HG03196 (cell line): ENCODE measurements around the gene WDR12.
"Not testable (repeated sequence)": the region's sequence is repeated elsewhere in the genome, so short reads cannot be mapped to it uniquely, and the experiment has no call there.

Experiments used
- ATAC-seq: cut with Tn5 transposase; IDR thresholded peaks from one replicate; pipeline ENCODE4 v1.9.1; 2021; ENCODE audit not compliant: unreplicated experiment

The WDR12 gene

GRCh38 chr2:202911512-202912341 lies at the start of gene WDR12, which contains the start of gene CARF:
TSS of gene WDR12 (minus strand) at chr2:202911673. CDS start at chr2:202911476, 197 bp downstream.
TSS of gene CARF (plus strand) at chr2:202912275. CDS start at chr2:202941903, 29,628 bp downstream.
- peak; percentile 73 for ATAC-seq

DNA sequence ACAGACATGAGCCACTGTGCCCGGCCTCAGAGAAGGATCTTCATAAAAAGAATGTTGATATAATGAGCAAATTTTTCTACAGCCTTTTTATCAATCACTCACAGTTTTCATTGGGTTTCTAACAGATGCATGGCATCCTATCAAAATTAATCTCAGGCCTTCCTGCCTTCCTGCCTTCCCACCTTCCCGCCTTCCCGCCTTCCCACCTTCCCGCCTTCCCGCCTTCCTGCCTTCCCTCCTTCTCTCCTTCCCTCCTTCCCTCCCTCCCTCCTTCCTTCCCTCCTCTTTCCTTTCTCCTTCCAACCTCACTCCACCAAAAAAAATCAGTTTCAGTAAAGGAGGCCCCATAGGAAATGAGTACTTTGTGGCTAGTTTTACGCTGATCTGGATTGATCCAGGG lies 49.1 kb upstream of the WDR12 start:
- no peak for ATAC-seq

- ATAC-seq: no peak
Observed at GRCh38 chr2:202950592-202950991, 39.1 kb upstream of the WDR12 start.

DNA sequence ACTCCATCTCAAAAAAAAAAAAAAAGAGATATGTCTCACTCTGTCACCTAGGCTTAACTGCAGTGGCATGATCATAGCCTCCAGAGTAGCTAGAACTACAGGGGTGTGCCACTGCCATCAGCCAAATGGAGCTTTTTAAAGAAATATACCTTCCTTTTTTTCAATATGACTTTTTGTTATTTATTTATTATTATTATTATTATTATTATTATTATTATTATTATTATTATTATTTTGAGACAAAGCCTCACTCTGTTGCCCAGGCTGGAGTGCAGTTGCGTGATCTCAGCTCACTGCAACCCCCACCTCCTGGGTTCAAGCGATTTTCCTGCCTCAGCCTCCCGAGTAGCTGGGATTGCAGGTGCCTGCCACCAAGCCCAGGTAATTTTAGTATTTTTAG lies 37.9 kb upstream of the WDR12 start:
- ATAC-seq: not testable (repeated sequence)

DNA sequence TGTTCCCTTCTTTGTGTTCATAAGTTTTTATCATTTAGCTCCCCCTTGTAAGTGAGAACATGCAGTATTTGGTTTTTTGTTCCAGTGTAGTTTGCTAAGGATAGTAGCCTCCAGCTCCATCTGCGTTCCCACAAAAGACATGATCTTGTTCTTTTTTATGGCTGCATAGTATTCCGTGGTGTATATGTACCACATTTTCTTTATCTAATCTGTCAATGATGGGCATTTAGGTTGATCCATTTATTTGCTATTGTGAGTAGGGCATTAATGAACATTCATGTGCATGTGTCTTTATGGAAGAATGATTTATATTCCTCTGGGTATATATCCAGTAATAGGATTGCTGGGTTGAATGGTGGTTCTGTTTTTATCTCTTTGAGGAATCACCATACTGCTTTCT lies 34.0 kb upstream of the WDR12 start:
- ATAC-seq: no peak

GRCh38 chr2:202944816-202945215 lies 33.3 kb upstream of the WDR12 start:
- no peak for ATAC-seq

- ATAC-seq: no peak
Observed at GRCh38 chr2:202944408-202944807, 32.9 kb upstream of the WDR12 start.

DNA sequence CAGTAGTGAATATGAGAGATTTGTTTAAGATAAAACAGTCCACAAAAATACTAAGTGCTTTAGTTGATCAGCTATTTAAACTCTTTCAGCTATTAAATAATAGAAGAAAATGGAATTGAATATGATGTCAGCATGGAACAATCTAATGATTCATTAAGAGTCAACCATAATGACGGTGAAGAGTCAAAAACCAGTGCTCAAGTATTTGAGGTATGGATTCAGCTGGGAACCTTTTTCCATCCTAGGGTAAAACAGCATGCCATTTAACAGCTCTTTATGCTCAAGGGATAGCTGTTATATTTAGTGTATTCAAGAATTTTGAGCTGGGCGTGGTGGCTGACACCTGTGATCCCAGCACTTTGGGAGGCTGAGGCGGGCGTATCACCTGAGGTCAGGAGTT lies 30.3 kb upstream of the WDR12 start:
- no peak for ATAC-seq

- ATAC-seq: no peak
Observed at GRCh38 chr2:202938960-202939359, 27.5 kb upstream of the WDR12 start.

DNA sequence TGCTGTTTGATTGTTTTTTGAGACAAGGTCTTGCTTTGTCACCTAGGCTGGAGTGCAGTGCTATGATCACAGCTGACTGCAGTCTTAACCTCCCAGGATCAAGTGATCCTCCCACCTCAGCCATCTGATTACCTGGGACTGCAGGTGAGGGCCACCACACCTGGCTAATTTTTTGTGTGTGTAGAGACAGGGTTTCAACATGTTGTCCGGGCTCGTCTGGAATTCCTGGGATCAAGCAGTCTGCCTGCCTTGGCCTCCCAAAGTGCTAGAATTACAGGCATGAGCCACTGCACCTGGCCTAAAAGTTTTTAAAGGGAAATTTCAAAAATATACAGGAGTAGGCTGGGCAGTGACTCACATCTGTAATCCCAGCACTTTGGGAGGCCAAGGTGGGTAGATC lies 23.0 kb upstream of the WDR12 start:
- no peak for ATAC-seq

DNA sequence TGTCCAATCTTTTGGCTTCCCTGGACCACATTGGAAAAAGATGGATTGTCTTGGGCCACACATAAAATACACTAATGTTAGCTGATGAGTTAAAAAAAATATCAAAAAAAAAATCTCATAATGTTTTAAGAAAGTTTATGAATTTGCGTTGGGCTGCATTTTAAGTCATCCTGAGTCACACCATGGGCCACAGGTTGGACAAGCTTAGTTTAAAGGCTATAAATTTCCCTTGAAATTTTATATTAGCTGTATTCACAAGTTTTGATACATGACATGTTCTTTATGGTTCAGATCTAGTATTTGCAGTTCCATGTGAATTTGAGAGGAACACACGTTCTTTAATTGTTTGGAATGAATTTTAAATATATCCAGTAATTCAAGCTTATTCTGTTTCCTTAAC lies 22.5 kb upstream of the WDR12 start:
- ATAC-seq: no peak

DNA sequence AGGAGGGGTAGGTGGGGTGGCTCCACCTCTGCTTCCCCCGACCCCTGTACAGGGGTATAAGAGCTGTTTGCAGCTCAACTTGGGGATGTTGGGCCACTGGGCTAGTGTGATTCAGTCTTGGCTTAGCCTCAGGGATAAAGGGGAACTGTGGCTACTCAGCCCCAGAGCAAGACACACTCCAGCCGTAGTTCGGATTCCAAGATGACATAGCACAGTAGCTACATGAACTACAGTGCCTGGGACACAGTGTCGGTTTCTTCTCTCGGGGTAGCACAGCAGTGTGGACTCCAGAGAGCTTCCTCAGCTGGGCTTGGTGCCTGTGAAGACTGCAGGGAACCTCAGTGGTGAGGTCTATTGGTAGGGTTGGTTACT lies 21.7 kb upstream of the WDR12 start:
- no peak for ATAC-seq

GRCh38 chr2:202932425-202933138 lies 21.1 kb upstream of the WDR12 start:
- ATAC-seq: no peak

- ATAC-seq: no peak
Observed at GRCh38 chr2:202918860-202919259, 7.4 kb upstream of the WDR12 start.

DNA sequence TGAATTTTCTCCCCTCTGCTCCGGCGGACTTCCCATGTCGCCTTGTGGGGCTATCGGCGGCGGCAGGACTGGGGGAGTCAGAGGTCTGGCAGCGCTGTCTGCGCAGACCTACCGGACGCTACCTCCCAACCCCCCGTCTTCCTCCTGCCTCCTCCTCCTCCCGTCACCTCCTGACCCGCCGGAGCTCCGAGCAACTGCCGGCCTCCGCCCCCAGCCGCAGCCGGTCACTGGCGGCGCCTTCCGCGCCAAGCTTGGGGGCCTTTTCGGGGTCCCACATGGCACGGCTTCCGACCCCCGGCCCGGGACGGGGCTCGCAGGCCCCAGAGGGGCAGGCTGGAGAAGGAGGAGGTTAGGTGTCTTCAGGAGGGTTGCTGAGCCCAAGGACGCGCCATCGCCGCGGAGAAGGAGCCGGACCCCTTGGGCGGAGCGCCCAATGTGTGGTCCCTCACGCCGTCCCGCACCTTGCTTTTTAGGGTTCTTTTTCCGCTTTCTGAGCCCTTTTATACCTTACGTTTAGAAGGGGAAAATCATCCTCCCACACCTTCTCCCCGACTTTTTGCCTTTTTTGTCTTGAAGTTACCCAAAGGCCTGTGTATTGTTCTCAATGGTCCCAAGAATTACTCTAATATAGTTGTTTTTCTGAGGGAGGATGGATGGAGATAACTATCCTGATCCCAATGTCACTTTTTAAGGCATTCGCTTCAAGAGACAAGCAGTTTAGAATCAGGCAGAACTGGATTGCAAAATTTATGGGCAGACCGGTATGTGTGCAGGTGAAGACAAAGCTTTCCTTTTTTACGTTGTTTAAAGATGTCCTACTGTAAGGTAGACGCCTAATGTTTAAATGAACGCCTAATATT lies 1.1 kb upstream of the WDR12 start:
- peak; percentile 48 for ATAC-seq

- no peak for ATAC-seq
Observed at GRCh38 chr2:202911203-202911511, 316 bp downstream of the WDR12 start.

DNA sequence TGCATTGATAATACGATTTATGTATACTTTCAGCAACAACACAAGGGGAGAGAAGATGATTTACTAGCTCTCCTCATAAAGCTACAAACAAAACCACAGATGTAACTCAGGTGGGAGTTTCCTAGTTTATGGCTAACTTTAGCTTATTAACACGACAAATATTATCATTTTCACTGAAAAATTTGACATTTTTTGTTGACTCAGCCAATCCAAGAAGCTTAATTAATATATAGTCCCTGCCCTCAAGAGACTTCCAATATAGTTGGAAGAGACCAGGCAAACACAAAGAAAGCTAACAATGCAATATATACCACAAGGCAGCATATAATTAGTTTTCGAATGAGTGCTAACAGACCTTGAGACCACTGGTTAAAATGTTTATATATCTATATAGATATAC lies 775 bp downstream of the WDR12 start:
- ATAC-seq: no peak

- ATAC-seq: not testable (repeated sequence)
Observed at GRCh38 chr2:202910250-202910649, 1.2 kb downstream of the WDR12 start.

- no peak for ATAC-seq
Observed at GRCh38 chr2:202909394-202910192, 1.9 kb downstream of the WDR12 start.

GRCh38 chr2:202908186-202908585 lies 3.3 kb downstream of the WDR12 start:
- ATAC-seq: no peak

GRCh38 chr2:202905507-202905906 lies 6.0 kb downstream of the WDR12 start:
- ATAC-seq: not testable (repeated sequence)
